Endothelial cell of umbilical vein (primary cell): ENCODE measurements around the gene COL7A1. TPM values are rescaled to one million over a fixed set of nuclear protein-coding genes. Genes with fewer than 3 reads are reported as not detected.

Source experiments
- BruUV-seq: library from RNA; stranded (reverse); fragments of 400-500 nt; replicated peaks from 2 replicates; lab custom pipeline; 2021; lab: Mats Ljungman, UMichigan
- CTCF ChIA-PET: fragments of 300-600, 350-600 bp; sonication (Branson Sonifier 250); formaldehyde crosslinking; loops from one replicate; lab custom pipeline; 2021; ENCODE audit warnings: antibody characterized with exemption, inconsistent platforms; lab: Charles Lee
- POLR2A ChIA-PET: fragments of 300-600, 350-600 bp; sonication (Branson Sonifier 250); formaldehyde crosslinking; loops from one replicate; lab custom pipeline; 2021; ENCODE audit warnings: antibody characterized with exemption, inconsistent platforms; lab: Charles Lee
- DNase-seq: peaks from one replicate; pipeline ENCODE4 v3.0.0-alpha.2; 2011; ENCODE audit warnings: low read depth, low spot score
- FAIRE-seq: peaks from 2 replicates; lab custom pipeline; 2011; peaks lifted over from hg19 to GRCh38; lab: Jason Lieb, UNC
- H2AFZ ChIP-seq: 2 replicates; pipeline ENCODE4 v1.6.0; 2012; ENCODE audit warnings: low read depth, low read length, control low read depth, inconsistent platforms
- H3K27ac ChIP-seq: 2 replicates; pipeline ENCODE4 v1.5.1; 2011; ENCODE audit warnings: low read depth, mild to moderate bottlenecking, control low read depth, low read length, moderate library complexity; ENCODE audit not compliant: insufficient read depth
- H3K27me3 ChIP-seq, 2 experiments: 2 replicates each; pipeline versions ENCODE4 v1.6.0 to v1.6.1; 2011; ENCODE audit warnings: low read length in 2 of 2, mixed read lengths in 1 of 2; ENCODE audit not compliant: control insufficient read depth in 2 of 2, insufficient read depth in 2 of 2
- H3K36me3 ChIP-seq, 2 experiments: 2 replicates in 1 of 2; 3 replicates in 1 of 2; pipeline ENCODE4 v1.5.1; 2011; ENCODE audit warnings: low read length in 2 of 2, mild to moderate bottlenecking in 1 of 2, moderate library complexity in 1 of 2; ENCODE audit not compliant: control insufficient read depth in 2 of 2, insufficient read depth in 2 of 2; ENCODE audit errors: extremely low read depth in 1 of 2
- H3K4me1 ChIP-seq: 3 replicates; pipeline ENCODE4 v1.5.1; 2011; ENCODE audit warnings: mild to moderate bottlenecking, low read length; ENCODE audit not compliant: control insufficient read depth, insufficient read depth; ENCODE audit errors: extremely low read depth
- H3K4me2 ChIP-seq: 2 replicates; pipeline ENCODE4 v1.6.1; 2011; ENCODE audit warnings: low read length, control low read depth, mixed read lengths; ENCODE audit not compliant: insufficient read depth
- H3K4me3 ChIP-seq, 3 experiments: fragments of 200-600 bp in 1 of 3; sonication (generic), shearing (Covaris generic) in 1 of 3; replicated peaks in 1 of 3; 2 replicates each; pipeline ENCODE4 v1.5.1; 2011 to 2016; ENCODE audit warnings: control low read depth in 3 of 3, low read length in 3 of 3, mild to moderate bottlenecking in 2 of 3, inconsistent platforms in 1 of 3, low read depth in 1 of 3, moderate library complexity in 1 of 3; ENCODE audit not compliant: insufficient read depth in 1 of 3
- H3K79me2 ChIP-seq: 2 replicates; pipeline ENCODE4 v1.6.0; 2012; ENCODE audit warnings: low read length, inconsistent platforms; ENCODE audit not compliant: control insufficient read depth, insufficient read depth
- H3K9ac ChIP-seq: replicated peaks from 2 replicates; pipeline ENCODE3; 2011; ENCODE audit warnings: low read length, control low read depth; ENCODE audit not compliant: insufficient read depth; ENCODE audit errors: extremely low read depth
- H3K9me1 ChIP-seq: replicated peaks from 3 replicates; pipeline ENCODE4 v1.6.0; 2011; ENCODE audit warnings: mild to moderate bottlenecking, low read length; ENCODE audit not compliant: control insufficient read depth, insufficient read depth; ENCODE audit errors: extremely low read depth
- H3K9me3 ChIP-seq: replicated peaks from 2 replicates; pipeline ENCODE4 v1.5.1; 2012; ENCODE audit warnings: low read length, inconsistent platforms; ENCODE audit not compliant: control insufficient read depth, insufficient read depth
- H4K20me1 ChIP-seq: replicated peaks from 2 replicates; pipeline ENCODE3; 2011; ENCODE audit warnings: mild to moderate bottlenecking, low read length; ENCODE audit not compliant: control insufficient read depth, insufficient read depth; ENCODE audit errors: extremely low read depth
- CTCF ChIP-seq, 2 donors: IDR thresholded peaks; 1 replicate in 1 of 2; 2 replicates in 1 of 2; pipeline ENCODE4 v1.5.1; 2011; ENCODE audit warnings: low read length in 2 of 2, mild to moderate bottlenecking in 2 of 2, moderate library complexity in 2 of 2, control low read depth in 1 of 2, inconsistent platforms in 1 of 2, low read depth in 1 of 2; ENCODE audit not compliant: insufficient read depth in 1 of 2; ENCODE audit errors: extremely low read depth in 1 of 2
- EZH2 ChIP-seq: IDR thresholded peaks from 2 replicates; pipeline ENCODE4 v1.6.1; 2012; ENCODE audit warnings: borderline replicate concordance, low read depth, mild to moderate bottlenecking, moderate library complexity, low read length, inconsistent platforms; ENCODE audit not compliant: severe bottlenecking
- FOS ChIP-seq: IDR thresholded peaks from 2 replicates; pipeline ENCODE4 v1.6.1; 2011; ENCODE audit warnings: mild to moderate bottlenecking, low read length, moderate library complexity, borderline replicate concordance; ENCODE audit not compliant: insufficient read depth
- GATA2 ChIP-seq: IDR thresholded peaks from 2 replicates; pipeline ENCODE4 v1.7.0; 2011; ENCODE audit warnings: low read depth, mild to moderate bottlenecking, moderate library complexity, mixed read lengths, low read length; ENCODE audit not compliant: insufficient read length, insufficient read depth
- JUN ChIP-seq: IDR thresholded peaks from 2 replicates; pipeline ENCODE4 v1.6.1; 2011; ENCODE audit warnings: borderline replicate concordance, low read depth; ENCODE audit not compliant: insufficient read length, insufficient read depth
- MAX ChIP-seq: IDR thresholded peaks from 2 replicates; pipeline ENCODE4 v1.6.1; 2011; ENCODE audit not compliant: insufficient read depth, insufficient read length
- MYC ChIP-seq: IDR thresholded peaks from one replicate; pipeline ENCODE4 v1.6.1; 2011; ENCODE audit warnings: mild to moderate bottlenecking, low read depth, low read length
- POLR2A ChIP-seq: IDR thresholded peaks from 2 replicates; pipeline ENCODE4 v1.6.1; 2012; ENCODE audit warnings: low read depth, mild to moderate bottlenecking, control low read depth, low read length
- POLR2AphosphoS5 ChIP-seq: IDR thresholded peaks from 2 replicates; pipeline ENCODE4 v1.6.1; 2012; ENCODE audit warnings: low read depth, mild to moderate bottlenecking, control low read depth, low read length, moderate library complexity; ENCODE audit not compliant: insufficient read depth
- dilution Hi-C: fragments of 300-500 bp; cut with MboI; formaldehyde crosslinking; loops from one replicate; pipeline ENCODE4 v1.15.0; 2019; ENCODE audit warnings: low sequenced_read_pairs; ENCODE audit not compliant: extremely low pct_ligation_motif_present
- intact Hi-C: fragments of 100-400 bp; cut with micrococcal nuclease; formaldehyde crosslinking; loops from one replicate; pipeline ENCODE4 v1.10.0; 2022
- polyA plus RNA-seq, 4 experiments: library from polyadenylated mRNA; depleted of rRNA in 3 of 4; stranded (reverse) in 3 of 4; unstranded in 1 of 4; fragments of >200 nt; gene quantifications; 2 replicates each; pipeline versions ENCODE4 v1.2.1 to v1.2.3, GENCODE V29; 2011 to 2012; ENCODE audit warnings: missing spikeins in 1 of 4
- total RNA-seq: library from RNA; stranded (reverse); gene quantifications from 2 replicates; pipeline ENCODE4 v1.2.3, GENCODE V29; 2021

Gene COL7A1
- total and polyA plus RNA-seq, 2 donors (not counting 3 experiments of a cell fraction or from before 2014, with no cell fraction given): 0.55 to 1.9 TPM

GRCh38 chr3:48562367-48563095, 32.6 kb downstream of the COL7A1 start:
- no peak overlapping the region for H3K27ac ChIP-seq
- H2AFZ ChIP-seq: no peak overlapping the region
- no peaks in the 10 kb centered on the region for H4K20me1 ChIP-seq
- FAIRE-seq (no peak), DNase-seq (no peak)
- H3K9me1 ChIP-seq: no peaks in the 10 kb centered on the region
- TF ChIP-seq POLR2A: no peak
- TF ChIP-seq MAX: no peak
- no peak for TF ChIP-seq MYC
- TF ChIP-seq CTCF (IDR thresholded peaks at IDR 0.05; ENCODE audit: extremely low read depth in 1 of 2, insufficient read depth in 1 of 2, low read depth in 1 of 2, low read length in 2 of 2): no peak
- no peak for TF ChIP-seq EZH2
- no peak for TF ChIP-seq POLR2AphosphoS5
- TF ChIP-seq JUN: no peak
- no peak for TF ChIP-seq GATA2
- TF ChIP-seq FOS: no peak
- H3K79me2 ChIP-seq: no peaks in the 10 kb centered on the region
- no peaks in the 10 kb centered on the region for H3K9me3 ChIP-seq
- H3K4me1 ChIP-seq: peaks cover 21% of the 10 kb centered on the region
- H3K4me3 ChIP-seq: no peak overlapping the region
- intact Hi-C loops (no loop called here), dilution Hi-C loops (no loop called here)
- H3K4me2 ChIP-seq: no peak overlapping the region
- H3K9ac ChIP-seq: no peak overlapping the region
- H3K27me3 ChIP-seq: no peaks in the 10 kb centered on the region
- ChIA-PET CTCF (interaction anchor here (0.7 to 1.4 kb wide), 4 partner anchors 13 to 126 kb away, joined by 3 to 6 read pairs (median 4); partner anchors contain the start of genes SLC26A6 and UQCRC1), POLR2A (no interaction called here)
- no peaks in the 10 kb centered on the region for H3K36me3 ChIP-seq
- BruUV-seq: no TSS peak
